ENCODE measurements around the gene CSH1.
A peak's percentile ranks its signal among the peaks of the same experiment; 100 is the strongest.
"Not testable (repeated sequence)": the region's sequence is repeated elsewhere in the genome, so short reads cannot be mapped to it uniquely, and the experiment has no call there.

CSH1 gene

GRCh38 chr17:63917646-63918045 is 21.3 kb upstream of the CSH1 start:
- no peak for DNase-seq (ENCODE audit: low spot score)
- TF ChIP-seq, protein P1, sequence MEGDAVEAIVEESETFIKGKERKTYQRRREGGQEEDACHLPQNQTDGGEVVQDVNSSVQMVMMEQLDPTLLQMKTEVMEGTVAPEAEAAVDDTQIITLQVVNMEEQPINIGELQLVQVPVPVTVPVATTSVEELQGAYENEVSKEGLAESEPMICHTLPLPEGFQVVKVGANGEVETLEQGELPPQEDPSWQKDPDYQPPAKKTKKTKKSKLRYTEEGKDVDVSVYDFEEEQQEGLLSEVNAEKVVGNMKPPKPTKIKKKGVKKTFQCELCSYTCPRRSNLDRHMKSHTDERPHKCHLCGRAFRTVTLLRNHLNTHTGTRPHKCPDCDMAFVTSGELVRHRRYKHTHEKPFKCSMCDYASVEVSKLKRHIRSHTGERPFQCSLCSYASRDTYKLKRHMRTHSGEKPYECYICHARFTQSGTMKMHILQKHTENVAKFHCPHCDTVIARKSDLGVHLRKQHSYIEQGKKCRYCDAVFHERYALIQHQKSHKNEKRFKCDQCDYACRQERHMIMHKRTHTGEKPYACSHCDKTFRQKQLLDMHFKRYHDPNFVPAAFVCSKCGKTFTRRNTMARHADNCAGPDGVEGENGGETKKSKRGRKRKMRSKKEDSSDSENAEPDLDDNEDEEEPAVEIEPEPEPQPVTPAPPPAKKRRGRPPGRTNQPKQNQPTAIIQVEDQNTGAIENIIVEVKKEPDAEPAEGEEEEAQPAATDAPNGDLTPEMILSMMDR (IDR thresholded peaks at IDR 0.05; ENCODE audit: extremely low read depth, missing control alignments) = no peak

- DNase-seq (ENCODE audit: low spot score) = not testable (repeated sequence)
These were observed 20.8 kb upstream of the CSH1 start for GRCh38 chr17:63917206-63917605.

DNA sequence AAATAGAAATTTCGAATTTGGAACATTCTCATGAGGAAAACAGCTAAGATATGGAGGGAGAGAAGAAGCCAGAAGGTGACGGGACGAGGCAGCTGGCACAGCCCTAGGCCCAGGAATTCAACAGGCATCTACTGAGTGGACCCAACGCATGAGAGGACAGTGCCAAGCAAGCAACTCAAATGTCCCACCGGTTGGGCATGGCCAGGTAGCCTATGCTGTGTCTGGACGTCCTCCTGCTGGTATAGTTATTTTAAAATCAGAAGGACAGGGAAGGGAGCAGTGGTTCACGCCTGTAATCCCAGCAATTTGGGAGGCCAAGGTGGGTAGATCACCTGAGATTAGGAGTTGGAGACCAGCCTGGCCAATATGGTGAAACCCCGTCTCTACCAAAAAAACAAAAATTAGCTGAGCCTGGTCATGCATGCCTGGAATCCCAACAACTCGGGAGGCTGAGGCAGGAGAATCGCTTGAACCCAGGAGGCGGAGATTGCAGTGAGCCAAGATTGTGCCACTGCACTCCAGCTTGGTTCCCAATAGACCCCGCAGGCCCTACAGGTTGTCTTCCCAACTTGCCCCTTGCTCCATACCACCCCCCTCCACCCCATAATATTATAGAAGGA is 20.3 kb upstream of the CSH1 start:
- no peak for DNase-seq (ENCODE audit: low spot score)
- TF ChIP-seq, protein P1 (IDR thresholded peaks at IDR 0.05; ENCODE audit: extremely low read depth, missing control alignments) = no peak

DNA sequence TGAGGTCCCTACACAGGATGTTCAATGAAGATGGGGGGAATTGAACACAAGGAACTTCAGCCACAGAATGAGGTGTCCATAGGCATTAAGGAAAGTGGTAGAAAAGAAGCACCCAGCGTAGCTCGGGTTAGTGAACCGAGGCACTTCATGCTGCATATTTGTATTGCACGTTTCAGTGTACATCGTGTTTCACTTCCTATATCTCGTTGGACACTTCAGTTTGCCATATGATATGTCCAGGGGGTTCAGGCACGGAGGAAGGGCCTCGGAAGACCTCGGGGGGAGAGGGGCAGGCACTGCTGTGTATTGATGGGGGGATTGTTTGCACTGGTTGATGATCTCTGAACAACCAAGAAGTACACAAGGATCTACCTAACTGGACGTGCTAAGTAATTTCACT is 19.4 kb upstream of the CSH1 start:
- DNase-seq (ENCODE audit: low spot score) = not testable (repeated sequence)

DNA sequence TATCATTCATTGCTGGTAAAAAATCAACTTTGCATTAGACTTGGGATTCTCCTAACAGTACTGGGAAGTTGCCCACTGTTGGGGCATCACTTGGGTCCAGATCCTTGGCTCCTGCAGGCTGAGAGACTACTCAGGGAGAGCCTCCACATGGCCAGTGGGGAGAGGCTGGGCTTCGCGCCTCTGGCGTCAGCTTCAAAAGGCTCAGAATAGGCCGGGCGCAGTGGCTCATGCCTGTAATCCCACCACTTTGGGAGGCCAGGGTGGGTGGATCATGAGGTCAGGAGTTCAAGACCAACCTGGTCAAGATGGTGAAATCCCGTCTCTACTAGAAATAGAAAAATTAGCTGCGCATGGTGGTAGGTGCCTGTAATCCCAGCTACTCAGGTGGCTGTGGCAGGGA is 18.1 kb upstream of the CSH1 start:
- TF ChIP-seq, protein P1 (IDR thresholded peaks at IDR 0.05; ENCODE audit: extremely low read depth, missing control alignments) = no peak

GRCh38 chr17:63911657-63912100 is 15.3 kb upstream of the CSH1 start:
- TF ChIP-seq, protein P1 (IDR thresholded peaks at IDR 0.05; ENCODE audit: extremely low read depth, missing control alignments) = peak; percentile 58
- DNase-seq (ENCODE audit: low spot score) = peak; percentile 59

More for the DNA sequence above, 18.1 kb upstream of the CSH1 start:
- no peak for DNase-seq (ENCODE audit: low spot score)

DNA sequence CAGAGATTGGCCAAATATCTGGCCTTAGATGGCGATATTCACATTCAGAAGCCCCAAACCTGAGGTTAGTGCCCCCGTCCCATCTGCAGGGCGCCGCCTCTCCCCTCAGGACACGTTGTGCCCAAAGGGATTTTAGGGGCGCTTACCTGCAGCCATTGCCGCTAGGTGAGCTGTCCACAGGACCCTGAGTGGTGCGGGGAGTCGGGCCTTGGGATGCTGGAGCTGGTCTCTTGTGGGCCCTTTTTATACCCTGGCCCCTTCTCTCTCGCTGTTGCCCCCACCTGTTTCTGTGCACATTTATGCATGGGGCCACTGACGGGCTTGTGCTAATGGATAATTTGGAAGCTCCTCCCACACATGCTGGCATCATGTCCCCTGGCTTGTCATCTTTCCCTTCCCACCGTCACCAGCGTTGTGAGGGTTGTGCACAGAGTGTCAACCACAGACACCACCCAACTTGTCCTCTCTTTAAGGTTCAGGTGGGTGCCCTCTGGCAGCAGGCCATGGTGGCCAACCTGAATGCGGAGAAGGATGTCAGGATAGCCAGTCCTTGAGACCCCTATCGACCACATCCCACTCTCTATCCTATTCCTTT is 14.8 kb upstream of the CSH1 start, which contains the start of gene CSHL1:
Gene CSHL1, minus strand, starts transcription at position 218 of the 595 bp plus-strand sequence. Its CDS starts 62 bp downstream, at position 156.
- no peak for DNase-seq (ENCODE audit: low spot score)
- TF ChIP-seq, protein P1 (IDR thresholded peaks at IDR 0.05; ENCODE audit: extremely low read depth, missing control alignments) = no peak

GRCh38 chr17:63910096-63910495 is 13.7 kb upstream of the CSH1 start:
- TF ChIP-seq, protein P1 (IDR thresholded peaks at IDR 0.05; ENCODE audit: extremely low read depth, missing control alignments) = no peak
- no peak for DNase-seq (ENCODE audit: low spot score)

- DNase-seq (ENCODE audit: low spot score) = not testable (repeated sequence)
These were observed 13.2 kb upstream of the CSH1 start for GRCh38 chr17:63909586-63909985.

DNA sequence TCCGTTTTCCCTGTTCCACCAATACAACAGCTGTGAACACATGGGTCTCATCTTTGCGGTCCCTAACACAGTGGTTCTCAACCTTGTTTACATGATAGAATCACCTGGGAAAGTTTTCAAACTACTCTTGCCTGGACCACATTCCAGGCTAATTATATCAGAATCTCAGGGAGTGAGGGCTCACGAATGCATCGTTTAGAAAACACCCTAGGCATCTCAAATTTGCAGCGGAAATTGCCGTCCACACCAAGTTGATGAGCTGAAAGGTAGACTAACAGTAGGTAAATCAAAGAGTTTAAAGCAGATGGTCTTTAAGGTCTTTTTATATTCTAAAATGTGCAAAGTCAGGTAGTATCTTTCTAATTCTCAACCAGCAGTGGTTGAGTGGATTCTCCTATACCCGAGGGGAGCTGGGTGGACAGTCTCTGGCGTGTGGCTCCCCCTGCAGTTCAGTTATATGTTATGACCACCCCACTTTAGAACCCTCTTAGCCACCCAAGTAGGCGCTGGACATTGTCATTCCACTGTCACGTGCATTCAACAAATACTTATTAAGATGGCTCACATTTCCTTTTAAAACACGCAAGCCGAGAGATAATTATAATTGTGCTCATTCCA is 10.9 kb upstream of the CSH1 start:
- DNase-seq (ENCODE audit: low spot score) = not testable (repeated sequence)

GRCh38 chr17:63904796-63905195 is 8.4 kb upstream of the CSH1 start:
- DNase-seq (ENCODE audit: low spot score) = not testable (repeated sequence)

DNA sequence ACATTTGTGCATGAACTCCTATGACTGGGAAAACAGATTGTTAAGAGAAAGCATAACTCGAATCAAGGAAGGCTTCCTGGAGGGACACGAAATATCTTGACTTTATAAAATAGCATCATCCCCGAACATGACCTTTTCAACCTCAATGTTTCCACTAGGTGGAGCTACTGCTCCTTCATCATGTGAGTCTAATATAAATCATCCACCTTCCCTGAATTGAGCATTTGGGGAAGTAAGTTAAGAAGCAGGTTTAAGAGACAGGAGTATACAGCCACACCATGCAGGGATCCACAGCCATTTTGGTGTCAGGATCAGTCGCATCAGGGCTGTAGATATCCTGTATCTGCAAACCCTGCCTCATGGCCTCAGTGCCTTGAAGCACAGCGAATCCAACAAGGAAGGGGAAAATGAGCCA is 7.4 kb upstream of the CSH1 start:
- DNase-seq (ENCODE audit: low spot score) = not testable (repeated sequence)

DNA sequence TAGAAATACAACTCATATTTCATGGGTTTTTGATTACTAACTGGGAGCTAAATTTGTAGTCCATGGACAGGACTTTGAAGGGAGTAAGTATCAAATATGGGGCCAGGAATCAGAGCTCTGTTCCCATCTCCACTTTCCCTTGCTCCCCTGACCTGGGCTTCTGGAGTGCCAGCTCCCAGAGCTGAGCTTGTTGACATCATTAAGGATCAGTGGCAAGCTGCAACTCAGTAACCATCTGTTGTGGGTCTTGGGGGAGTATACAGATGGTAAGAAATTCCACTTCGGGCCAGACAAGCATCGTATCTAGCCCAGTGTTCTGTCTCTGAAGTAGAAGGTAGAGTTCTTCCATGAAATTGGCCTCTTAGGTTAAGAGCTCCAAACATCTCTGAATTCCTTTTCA is 5.6 kb upstream of the CSH1 start:
- DNase-seq (ENCODE audit: low spot score) = not testable (repeated sequence)
